Adrenal gland (tissue), 5 donors: ENCODE data around the gene EFNA2.

Source experiments
- POLR2A ChIP-seq, 2 donors: fragments of 450-650 bp; IDR thresholded peaks; one replicate each; pipeline ENCODE4 v1.6.1; 2017; ENCODE audit warnings: antibody characterized with exemption in 2 of 2, mild to moderate bottlenecking in 2 of 2, moderate library complexity in 1 of 2
- TF ChIP-seq, protein P1 (sequence below), 6 experiments: fragments of 450-650 bp in 4 of 6; fragments of 200-600 bp in 2 of 6; sonication (generic) in 1 of 6; IDR thresholded peaks; 1 replicate in 5 of 6; 2 replicates in 1 of 6; pipeline versions ENCODE4 v1.5.1 to v1.8.0; 2016 to 2021; ENCODE audit warnings: antibody characterized with exemption in 6 of 6, mild to moderate bottlenecking in 2 of 6, moderate library complexity in 1 of 6
- donor health status: DM: no; HTN: no; CAD: no.

DNA sequence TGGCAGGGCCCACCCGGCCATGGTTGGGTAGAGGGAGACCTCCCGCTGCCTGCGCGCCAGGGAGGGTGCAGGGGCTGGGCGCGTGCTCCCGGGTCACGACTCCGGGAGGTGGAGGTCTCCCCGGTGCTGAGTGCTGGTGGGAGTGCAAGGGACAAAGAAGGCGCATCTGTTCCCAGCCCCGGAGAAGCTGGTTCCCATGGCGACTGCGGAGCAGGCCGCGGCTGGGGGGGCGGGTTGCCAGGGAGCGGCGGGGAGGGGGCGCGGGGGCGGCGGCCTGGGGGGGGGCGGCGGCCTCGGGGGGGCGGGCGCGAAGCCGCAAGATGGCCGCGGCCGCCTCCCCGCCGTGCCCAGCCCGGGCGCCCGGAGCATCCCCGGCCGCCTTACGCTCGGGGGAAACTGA, 49.1 kb upstream of the EFNA2 start:
- no peak for TF ChIP-seq POLR2A (IDR thresholded peaks at IDR 0.05)
- TF ChIP-seq, protein P1, sequence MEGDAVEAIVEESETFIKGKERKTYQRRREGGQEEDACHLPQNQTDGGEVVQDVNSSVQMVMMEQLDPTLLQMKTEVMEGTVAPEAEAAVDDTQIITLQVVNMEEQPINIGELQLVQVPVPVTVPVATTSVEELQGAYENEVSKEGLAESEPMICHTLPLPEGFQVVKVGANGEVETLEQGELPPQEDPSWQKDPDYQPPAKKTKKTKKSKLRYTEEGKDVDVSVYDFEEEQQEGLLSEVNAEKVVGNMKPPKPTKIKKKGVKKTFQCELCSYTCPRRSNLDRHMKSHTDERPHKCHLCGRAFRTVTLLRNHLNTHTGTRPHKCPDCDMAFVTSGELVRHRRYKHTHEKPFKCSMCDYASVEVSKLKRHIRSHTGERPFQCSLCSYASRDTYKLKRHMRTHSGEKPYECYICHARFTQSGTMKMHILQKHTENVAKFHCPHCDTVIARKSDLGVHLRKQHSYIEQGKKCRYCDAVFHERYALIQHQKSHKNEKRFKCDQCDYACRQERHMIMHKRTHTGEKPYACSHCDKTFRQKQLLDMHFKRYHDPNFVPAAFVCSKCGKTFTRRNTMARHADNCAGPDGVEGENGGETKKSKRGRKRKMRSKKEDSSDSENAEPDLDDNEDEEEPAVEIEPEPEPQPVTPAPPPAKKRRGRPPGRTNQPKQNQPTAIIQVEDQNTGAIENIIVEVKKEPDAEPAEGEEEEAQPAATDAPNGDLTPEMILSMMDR (IDR thresholded peaks at IDR 0.05): no peak
